Endothelial cell of umbilical vein (primary cell): ENCODE data around the gene SKP1. TPM values are rescaled to one million over a fixed set of nuclear protein-coding genes. Genes with fewer than 3 reads are reported as not detected.

ENCODE experiments used
- BruUV-seq: library from RNA; stranded (reverse); fragments of 400-500 nt; replicated peaks from 2 replicates; lab custom pipeline; 2021; lab: Mats Ljungman, UMichigan
- CTCF ChIA-PET: fragments of 300-600, 350-600 bp; sonication (Branson Sonifier 250); formaldehyde crosslinking; loops from one replicate; lab custom pipeline; 2021; ENCODE audit warnings: antibody characterized with exemption, inconsistent platforms; lab: Charles Lee
- POLR2A ChIA-PET: fragments of 300-600, 350-600 bp; sonication (Branson Sonifier 250); formaldehyde crosslinking; loops from one replicate; lab custom pipeline; 2021; ENCODE audit warnings: antibody characterized with exemption, inconsistent platforms; lab: Charles Lee
- DNase-seq: peaks from one replicate; pipeline ENCODE4 v3.0.0-alpha.2; 2011; ENCODE audit warnings: low read depth, low spot score
- FAIRE-seq: peaks from 2 replicates; lab custom pipeline; 2011; peaks lifted over from hg19 to GRCh38; lab: Jason Lieb, UNC
- H2AFZ ChIP-seq: 2 replicates; pipeline ENCODE4 v1.6.0; 2012; ENCODE audit warnings: low read depth, low read length, control low read depth, inconsistent platforms
- H3K27ac ChIP-seq: 2 replicates; pipeline ENCODE4 v1.5.1; 2011; ENCODE audit warnings: low read depth, mild to moderate bottlenecking, control low read depth, low read length, moderate library complexity; ENCODE audit not compliant: insufficient read depth
- H3K27me3 ChIP-seq, 2 experiments: 2 replicates each; pipeline versions ENCODE4 v1.6.0 to v1.6.1; 2011; ENCODE audit warnings: low read length in 2 of 2, mixed read lengths in 1 of 2; ENCODE audit not compliant: control insufficient read depth in 2 of 2, insufficient read depth in 2 of 2
- H3K36me3 ChIP-seq, 2 experiments: 2 replicates in 1 of 2; 3 replicates in 1 of 2; pipeline ENCODE4 v1.5.1; 2011; ENCODE audit warnings: low read length in 2 of 2, mild to moderate bottlenecking in 1 of 2, moderate library complexity in 1 of 2; ENCODE audit not compliant: control insufficient read depth in 2 of 2, insufficient read depth in 2 of 2; ENCODE audit errors: extremely low read depth in 1 of 2
- H3K4me1 ChIP-seq: 3 replicates; pipeline ENCODE4 v1.5.1; 2011; ENCODE audit warnings: mild to moderate bottlenecking, low read length; ENCODE audit not compliant: control insufficient read depth, insufficient read depth; ENCODE audit errors: extremely low read depth
- H3K4me2 ChIP-seq: 2 replicates; pipeline ENCODE4 v1.6.1; 2011; ENCODE audit warnings: low read length, control low read depth, mixed read lengths; ENCODE audit not compliant: insufficient read depth
- H3K4me3 ChIP-seq, 3 experiments: fragments of 200-600 bp in 1 of 3; sonication (generic), shearing (Covaris generic) in 1 of 3; replicated peaks in 1 of 3; 2 replicates each; pipeline ENCODE4 v1.5.1; 2011 to 2016; ENCODE audit warnings: control low read depth in 3 of 3, low read length in 3 of 3, mild to moderate bottlenecking in 2 of 3, inconsistent platforms in 1 of 3, low read depth in 1 of 3, moderate library complexity in 1 of 3; ENCODE audit not compliant: insufficient read depth in 1 of 3
- H3K79me2 ChIP-seq: 2 replicates; pipeline ENCODE4 v1.6.0; 2012; ENCODE audit warnings: low read length, inconsistent platforms; ENCODE audit not compliant: control insufficient read depth, insufficient read depth
- H3K9ac ChIP-seq: replicated peaks from 2 replicates; pipeline ENCODE3; 2011; ENCODE audit warnings: low read length, control low read depth; ENCODE audit not compliant: insufficient read depth; ENCODE audit errors: extremely low read depth
- H3K9me1 ChIP-seq: replicated peaks from 3 replicates; pipeline ENCODE4 v1.6.0; 2011; ENCODE audit warnings: mild to moderate bottlenecking, low read length; ENCODE audit not compliant: control insufficient read depth, insufficient read depth; ENCODE audit errors: extremely low read depth
- H3K9me3 ChIP-seq: replicated peaks from 2 replicates; pipeline ENCODE4 v1.5.1; 2012; ENCODE audit warnings: low read length, inconsistent platforms; ENCODE audit not compliant: control insufficient read depth, insufficient read depth
- H4K20me1 ChIP-seq: replicated peaks from 2 replicates; pipeline ENCODE3; 2011; ENCODE audit warnings: mild to moderate bottlenecking, low read length; ENCODE audit not compliant: control insufficient read depth, insufficient read depth; ENCODE audit errors: extremely low read depth
- EZH2 ChIP-seq: IDR thresholded peaks from 2 replicates; pipeline ENCODE4 v1.6.1; 2012; ENCODE audit warnings: borderline replicate concordance, low read depth, mild to moderate bottlenecking, moderate library complexity, low read length, inconsistent platforms; ENCODE audit not compliant: severe bottlenecking
- FOS ChIP-seq: IDR thresholded peaks from 2 replicates; pipeline ENCODE4 v1.6.1; 2011; ENCODE audit warnings: mild to moderate bottlenecking, low read length, moderate library complexity, borderline replicate concordance; ENCODE audit not compliant: insufficient read depth
- GATA2 ChIP-seq: IDR thresholded peaks from 2 replicates; pipeline ENCODE4 v1.7.0; 2011; ENCODE audit warnings: low read depth, mild to moderate bottlenecking, moderate library complexity, mixed read lengths, low read length; ENCODE audit not compliant: insufficient read length, insufficient read depth
- JUN ChIP-seq: IDR thresholded peaks from 2 replicates; pipeline ENCODE4 v1.6.1; 2011; ENCODE audit warnings: borderline replicate concordance, low read depth; ENCODE audit not compliant: insufficient read length, insufficient read depth
- MYC ChIP-seq: IDR thresholded peaks from one replicate; pipeline ENCODE4 v1.6.1; 2011; ENCODE audit warnings: mild to moderate bottlenecking, low read depth, low read length
- POLR2A ChIP-seq: IDR thresholded peaks from 2 replicates; pipeline ENCODE4 v1.6.1; 2012; ENCODE audit warnings: low read depth, mild to moderate bottlenecking, control low read depth, low read length
- POLR2AphosphoS5 ChIP-seq: IDR thresholded peaks from 2 replicates; pipeline ENCODE4 v1.6.1; 2012; ENCODE audit warnings: low read depth, mild to moderate bottlenecking, control low read depth, low read length, moderate library complexity; ENCODE audit not compliant: insufficient read depth
- dilution Hi-C: fragments of 300-500 bp; cut with MboI; formaldehyde crosslinking; loops from one replicate; pipeline ENCODE4 v1.15.0; 2019; ENCODE audit warnings: low sequenced_read_pairs; ENCODE audit not compliant: extremely low pct_ligation_motif_present
- intact Hi-C: fragments of 100-400 bp; cut with micrococcal nuclease; formaldehyde crosslinking; loops from one replicate; pipeline ENCODE4 v1.10.0; 2022
- polyA plus RNA-seq, 4 experiments: library from polyadenylated mRNA; depleted of rRNA in 3 of 4; stranded (reverse) in 3 of 4; unstranded in 1 of 4; fragments of >200 nt; gene quantifications; 2 replicates each; pipeline versions ENCODE4 v1.2.1 to v1.2.3, GENCODE V29; 2011 to 2012; ENCODE audit warnings: missing spikeins in 1 of 4
- total RNA-seq: library from RNA; stranded (reverse); gene quantifications from 2 replicates; pipeline ENCODE4 v1.2.3, GENCODE V29; 2021
- TF ChIP-seq, protein P1 (sequence below): IDR thresholded peaks from 2 replicates; pipeline ENCODE4 v1.6.1; 2011; ENCODE audit not compliant: insufficient read depth, insufficient read length
- TF ChIP-seq, protein P2 (sequence below), 2 donors: IDR thresholded peaks; 1 replicate in 1 of 2; 2 replicates in 1 of 2; pipeline ENCODE4 v1.5.1; 2011; ENCODE audit warnings: low read length in 2 of 2, mild to moderate bottlenecking in 2 of 2, moderate library complexity in 2 of 2, control low read depth in 1 of 2, inconsistent platforms in 1 of 2, low read depth in 1 of 2; ENCODE audit not compliant: insufficient read depth in 1 of 2; ENCODE audit errors: extremely low read depth in 1 of 2

The SKP1 gene
- total and polyA plus RNA-seq, 2 donors (not counting 3 experiments of a cell fraction or from before 2014, with no cell fraction given): 214 to 320 TPM

DNA sequence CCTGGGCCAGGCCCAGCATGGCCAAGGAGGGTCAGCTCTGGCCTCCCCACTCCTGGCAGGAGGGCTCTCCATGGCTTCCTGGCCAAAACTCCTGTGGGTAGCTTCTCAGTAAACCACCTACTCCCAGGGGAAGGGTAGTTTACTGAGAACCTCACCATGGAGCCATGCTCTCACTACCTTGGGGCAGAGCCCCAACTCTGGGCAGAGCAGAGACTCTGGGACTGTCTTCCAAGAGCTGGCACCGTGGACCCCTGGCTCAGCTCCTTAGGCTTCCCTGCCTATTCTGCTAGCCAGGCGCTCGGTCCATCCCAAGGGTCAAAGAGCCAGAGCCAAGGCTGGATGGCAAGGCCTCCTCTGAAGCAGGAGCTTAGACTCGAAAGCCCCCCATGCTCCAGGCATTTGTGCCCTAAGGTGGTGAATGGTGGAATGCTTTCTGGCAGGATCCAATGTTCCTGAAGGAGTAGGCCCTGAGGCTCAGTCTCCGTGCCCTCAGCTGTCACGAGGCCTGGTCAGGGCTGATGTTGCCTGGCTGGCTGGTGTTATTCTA is 42.7 kb downstream of the SKP1 start:
- BruUV-seq: no TSS peak
- FAIRE-seq (no peak), DNase-seq (no peak)
- no peaks in the 10 kb centered on the region for H3K4me1 ChIP-seq
- no peak overlapping the region for H2AFZ ChIP-seq
- no peak overlapping the region for H3K4me3 ChIP-seq
- H3K27me3 ChIP-seq: no peaks in the 10 kb centered on the region
- no peaks in the 10 kb centered on the region for H4K20me1 ChIP-seq
- no peak for TF ChIP-seq GATA2
- TF ChIP-seq, protein P1, sequence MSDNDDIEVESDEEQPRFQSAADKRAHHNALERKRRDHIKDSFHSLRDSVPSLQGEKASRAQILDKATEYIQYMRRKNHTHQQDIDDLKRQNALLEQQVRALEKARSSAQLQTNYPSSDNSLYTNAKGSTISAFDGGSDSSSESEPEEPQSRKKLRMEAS: no peak
- TF ChIP-seq EZH2: no peak
- TF ChIP-seq FOS: no peak
- TF ChIP-seq POLR2A: no peak
- TF ChIP-seq MYC: no peak
- TF ChIP-seq, protein P2, sequence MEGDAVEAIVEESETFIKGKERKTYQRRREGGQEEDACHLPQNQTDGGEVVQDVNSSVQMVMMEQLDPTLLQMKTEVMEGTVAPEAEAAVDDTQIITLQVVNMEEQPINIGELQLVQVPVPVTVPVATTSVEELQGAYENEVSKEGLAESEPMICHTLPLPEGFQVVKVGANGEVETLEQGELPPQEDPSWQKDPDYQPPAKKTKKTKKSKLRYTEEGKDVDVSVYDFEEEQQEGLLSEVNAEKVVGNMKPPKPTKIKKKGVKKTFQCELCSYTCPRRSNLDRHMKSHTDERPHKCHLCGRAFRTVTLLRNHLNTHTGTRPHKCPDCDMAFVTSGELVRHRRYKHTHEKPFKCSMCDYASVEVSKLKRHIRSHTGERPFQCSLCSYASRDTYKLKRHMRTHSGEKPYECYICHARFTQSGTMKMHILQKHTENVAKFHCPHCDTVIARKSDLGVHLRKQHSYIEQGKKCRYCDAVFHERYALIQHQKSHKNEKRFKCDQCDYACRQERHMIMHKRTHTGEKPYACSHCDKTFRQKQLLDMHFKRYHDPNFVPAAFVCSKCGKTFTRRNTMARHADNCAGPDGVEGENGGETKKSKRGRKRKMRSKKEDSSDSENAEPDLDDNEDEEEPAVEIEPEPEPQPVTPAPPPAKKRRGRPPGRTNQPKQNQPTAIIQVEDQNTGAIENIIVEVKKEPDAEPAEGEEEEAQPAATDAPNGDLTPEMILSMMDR (IDR thresholded peaks at IDR 0.05; ENCODE audit: extremely low read depth in 1 of 2, insufficient read depth in 1 of 2, low read depth in 1 of 2, low read length in 2 of 2): no peak
- no peak for TF ChIP-seq POLR2AphosphoS5
- TF ChIP-seq JUN: no peak
- POLR2A ChIA-PET: no interaction called here
- H3K4me2 ChIP-seq: no peak overlapping the region
- intact Hi-C loops: no loop called here
- no peak overlapping the region for H3K9ac ChIP-seq
- no peaks in the 10 kb centered on the region for H3K9me3 ChIP-seq
- dilution Hi-C loops: no loop called here
- H3K79me2 ChIP-seq: no peaks in the 10 kb centered on the region
- CTCF ChIA-PET: interaction anchor here (15.2 kb wide), 1 partner anchor 92 kb away, joined by 517 read pairs; no protein-coding TSS in a partner anchor
- H3K36me3 ChIP-seq: peaks cover 0 to 7% of the 10 kb centered on the region in 2 experiments
- H3K27ac ChIP-seq: no peak overlapping the region
- H3K9me1 ChIP-seq: no peaks in the 10 kb centered on the region
